NCI-H1092 treated with DMSO at 0.1 percent for 48 hours (cell line): ENCODE measurements around the gene VARS1.
"Not testable (repeated sequence)": the region's sequence is repeated elsewhere in the genome, so short reads cannot be mapped to it uniquely, and the experiment has no call there.

Experiments used
- DNase-seq: peaks from one replicate; lab custom pipeline; 2025; lab: John Stamatoyannopoulos, UW

The VARS1 gene

GRCh38 chr6:31795616-31796298 lies at the start of gene VARS1:
TSS of gene VARS1 (minus strand) at chr6:31795752. CDS start at chr6:31795217, 535 bp downstream.
- DNase-seq = peak; percentile 71

GRCh38 chr6:31844507-31844906 lies 49.0 kb upstream of the VARS1 start:
- no peak for DNase-seq

GRCh38 chr6:31842053-31842452 lies 46.5 kb upstream of the VARS1 start:
- DNase-seq = no peak

GRCh38 chr6:31839779-31840126 lies 44.2 kb upstream of the VARS1 start:
- DNase-seq = not testable (repeated sequence)

- no peak for DNase-seq
Observed at GRCh38 chr6:31838968-31839367, 43.4 kb upstream of the VARS1 start.

GRCh38 chr6:31838114-31838553 lies 42.6 kb upstream of the VARS1 start:
- not testable (repeated sequence) for DNase-seq

- no peak for DNase-seq
Observed at GRCh38 chr6:31837369-31838113, 42.0 kb upstream of the VARS1 start.

- DNase-seq = no peak
Observed at GRCh38 chr6:31836474-31837368, 41.2 kb upstream of the VARS1 start.

- peak; percentile 22 for DNase-seq
Observed at GRCh38 chr6:31836047-31836473, 40.5 kb upstream of the VARS1 start.

- peak; percentile 87 for DNase-seq
Observed at GRCh38 chr6:31834367-31835250, 39.1 kb upstream of the VARS1 start.

- DNase-seq = no peak
Observed at GRCh38 chr6:31831350-31832215, 36.0 kb upstream of the VARS1 start.

- no peak for DNase-seq
Observed at GRCh38 chr6:31830886-31831335, 35.4 kb upstream of the VARS1 start.

GRCh38 chr6:31829633-31830283 lies 34.2 kb upstream of the VARS1 start:
- peak; percentile 72 for DNase-seq

- DNase-seq = peak; percentile 95
Observed at GRCh38 chr6:31827286-31828079, 31.9 kb upstream of the VARS1 start, which contains the start of gene HSPA1B. TSS of gene HSPA1B (plus strand) at chr6:31827738. CDS start at chr6:31827951, 213 bp downstream.

GRCh38 chr6:31826793-31827285 lies 31.3 kb upstream of the VARS1 start:
- DNase-seq = no peak

- no peak for DNase-seq
Observed at GRCh38 chr6:31825553-31825952, 30.0 kb upstream of the VARS1 start.

- not testable (repeated sequence) for DNase-seq
Observed at GRCh38 chr6:31823592-31824196, 28.1 kb upstream of the VARS1 start.
